ENCODE results near the gene COPS3. TPM values are rescaled to one million over a fixed set of nuclear protein-coding genes. Genes with fewer than 3 reads are reported as not detected.

COPS3 gene
- total RNA-seq = 54.0 TPM

- DNase-seq (ENCODE audit: low spot score) = peak; percentile 98
These were observed at the start of gene COPS3 for GRCh38 chr17:17280613-17281549. TSS of gene COPS3 (minus strand) at chr17:17281246. CDS start at chr17:17281186, 60 bp downstream.

- DNase-seq (ENCODE audit: low spot score) = no peak
These were observed 47.2 kb upstream of the COPS3 start for GRCh38 chr17:17328251-17328650.

GRCh38 chr17:17326275-17326875 lies 45.3 kb upstream of the COPS3 start:
- no peak for DNase-seq (ENCODE audit: low spot score)

GRCh38 chr17:17325816-17326215 lies 44.8 kb upstream of the COPS3 start:
- no peak for DNase-seq (ENCODE audit: low spot score)

GRCh38 chr17:17325228-17325627 lies 44.2 kb upstream of the COPS3 start:
- no peak for DNase-seq (ENCODE audit: low spot score)

GRCh38 chr17:17324616-17325015 lies 43.6 kb upstream of the COPS3 start:
- DNase-seq (ENCODE audit: low spot score) = no peak

- no peak for DNase-seq (ENCODE audit: low spot score)
These were observed 41.8 kb upstream of the COPS3 start for GRCh38 chr17:17322516-17323510.

- no peak for DNase-seq (ENCODE audit: low spot score)
These were observed 40.4 kb upstream of the COPS3 start for GRCh38 chr17:17321356-17322025.

- DNase-seq (ENCODE audit: low spot score) = no peak
These were observed 39.8 kb upstream of the COPS3 start for GRCh38 chr17:17320911-17321220.

GRCh38 chr17:17320188-17320910 lies 39.3 kb upstream of the COPS3 start:
- DNase-seq (ENCODE audit: low spot score) = no peak

- DNase-seq (ENCODE audit: low spot score) = no peak
These were observed 34.2 kb upstream of the COPS3 start for GRCh38 chr17:17315142-17315821.

- DNase-seq (ENCODE audit: low spot score) = no peak
These were observed 33.5 kb upstream of the COPS3 start for GRCh38 chr17:17314501-17315071.

- DNase-seq (ENCODE audit: low spot score) = peak; percentile 67
These were observed 32.4 kb upstream of the COPS3 start for GRCh38 chr17:17313350-17313991.

GRCh38 chr17:17309356-17309755 lies 28.3 kb upstream of the COPS3 start:
- DNase-seq (ENCODE audit: low spot score) = no peak

- no peak for DNase-seq (ENCODE audit: low spot score)
These were observed 24.3 kb upstream of the COPS3 start for GRCh38 chr17:17305281-17305801.

- no peak for DNase-seq (ENCODE audit: low spot score)
These were observed 23.5 kb upstream of the COPS3 start for GRCh38 chr17:17304521-17304985.

GRCh38 chr17:17303847-17304490 lies 22.9 kb upstream of the COPS3 start:
- DNase-seq (ENCODE audit: low spot score) = no peak
